HepG2 (cell line): ENCODE data around the gene STEAP1. TPM values are rescaled to one million over a fixed set of nuclear protein-coding genes. Genes with fewer than 3 reads are reported as not detected.
"Not testable (repeated sequence)": the region's sequence is repeated elsewhere in the genome, so short reads cannot be mapped to it uniquely, and the experiment has no call there.

Experiments used
- AHR ChIP-seq: IDR thresholded peaks from 2 replicates; pipeline ENCODE4 v1.6.1; 2018; ENCODE audit warnings: missing genetic modification reagents, missing compliant biosample characterization
- ERF ChIP-seq: IDR thresholded peaks from 2 replicates; pipeline ENCODE4 v1.6.1; 2018; ENCODE audit warnings: missing biosample characterization, missing genetic modification reagents
- ETV6 ChIP-seq: sonication (generic); formaldehyde crosslinking; conservative IDR thresholded peaks from 2 replicates; pipeline ENCODE4 v1.4.0; 2020; ENCODE audit warnings: missing genetic modification reagents
- FOXO1 ChIP-seq: sonication (generic); formaldehyde crosslinking; IDR thresholded peaks from 2 replicates; pipeline ENCODE4 v1.4.0; 2020; ENCODE audit warnings: missing genetic modification reagents
- HNF1B ChIP-seq: sonication (generic); formaldehyde crosslinking; IDR thresholded peaks from 2 replicates; pipeline ENCODE4 v1.5.1; 2020; ENCODE audit warnings: mild to moderate bottlenecking, moderate library complexity, missing genetic modification reagents
- ISL2 ChIP-seq: sonication (generic); formaldehyde crosslinking; IDR thresholded peaks from 2 replicates; pipeline ENCODE4 v1.5.0; 2020; ENCODE audit warnings: missing genetic modification reagents
- MAF1 ChIP-seq: sonication (generic); formaldehyde crosslinking; IDR thresholded peaks from 2 replicates; pipeline ENCODE4 v1.5.0; 2020; ENCODE audit warnings: missing genetic modification reagents, borderline replicate concordance
- RFXANK ChIP-seq: IDR thresholded peaks from 2 replicates; pipeline ENCODE4 v1.6.1; 2016
- SMC3 ChIP-seq: IDR thresholded peaks from 2 replicates; pipeline ENCODE4 v1.6.1; 2011; ENCODE audit warnings: low read length, improper control_type of control experiment
- SMYD3 ChIP-seq: sonication (generic); formaldehyde crosslinking; IDR thresholded peaks from 2 replicates; pipeline ENCODE4 v1.8.1; 2023; ENCODE audit warnings: mild to moderate bottlenecking, missing genetic modification reagents
- SOX5 ChIP-seq: IDR thresholded peaks from 2 replicates; pipeline ENCODE4 v1.6.1; 2016; ENCODE audit warnings: borderline replicate concordance
- ZGPAT ChIP-seq: IDR thresholded peaks from 2 replicates; pipeline ENCODE4 v1.6.1; 2016; ENCODE audit warnings: mild to moderate bottlenecking
- ZNF329 ChIP-seq: sonication (generic); formaldehyde crosslinking; IDR thresholded peaks from 2 replicates; pipeline ENCODE4 v1.9.0; 2021; ENCODE audit warnings: low read depth, mild to moderate bottlenecking, missing genetic modification reagents
- ZNF614 ChIP-seq: IDR thresholded peaks from 2 replicates; pipeline ENCODE4 v1.6.1; 2018; ENCODE audit warnings: missing biosample characterization, missing genetic modification reagents, inconsistent platforms, borderline replicate concordance
- ZNF761 ChIP-seq: sonication (generic); formaldehyde crosslinking; conservative IDR thresholded peaks from 2 replicates; pipeline ENCODE4 v1.4.0; 2020; ENCODE audit warnings: mild to moderate bottlenecking, missing genetic modification reagents
- polyA plus RNA-seq, 8 experiments: library from polyadenylated mRNA; depleted of rRNA in 3 of 8; stranded (reverse) in 7 of 8; unstranded in 1 of 8; fragments of >200 nt; fragmentation: Illumina TruSeq in 4 of 8; extraction: Trizol in 4 of 8; gene quantifications; 2 replicates each; pipeline versions ENCODE4 v1.2.1 to v1.2.3, GENCODE V29; 2011 to 2016; ENCODE audit warnings: low read depth in 4 of 8, missing spikeins in 1 of 8, mixed read lengths in 1 of 8; ENCODE audit not compliant: insufficient read depth in 1 of 8
- total RNA-seq, 5 experiments: library from RNA; depleted of rRNA; stranded (reverse); fragments of >200 nt; fragmentation: Illumina TruSeq; extraction: Trizol; gene quantifications; 2 replicates each; pipeline ENCODE4 v1.2.3, GENCODE V29; 2016; ENCODE audit warnings: low read depth in 1 of 5
- TF ChIP-seq, protein P1 (sequence below), 2 experiments: sonication (generic) in 1 of 2; formaldehyde crosslinking in 1 of 2; IDR thresholded peaks; 2 replicates each; pipeline versions ENCODE4 v1.4.0 to v1.6.1; 2018 to 2020; ENCODE audit warnings: missing genetic modification reagents in 2 of 2, borderline replicate concordance in 1 of 2, low read depth in 1 of 2, mild to moderate bottlenecking in 1 of 2, missing biosample characterization in 1 of 2
- TF ChIP-seq, protein P2 (sequence below), 2 experiments: sonication (generic) in 1 of 2; formaldehyde crosslinking in 1 of 2; IDR thresholded peaks; 2 replicates each; pipeline versions ENCODE4 v1.4.0 to v1.6.1; 2016 to 2020; ENCODE audit warnings: borderline replicate concordance in 1 of 2, low read depth in 1 of 2, mild to moderate bottlenecking in 1 of 2, missing genetic modification reagents in 1 of 2

STEAP1 gene
- total and polyA plus RNA-seq, 2 of the 13 experiments (the other 11 are each of a cell fraction or from before 2014, with no cell fraction given), result 23.2 to 24.2 TPM

DNA sequence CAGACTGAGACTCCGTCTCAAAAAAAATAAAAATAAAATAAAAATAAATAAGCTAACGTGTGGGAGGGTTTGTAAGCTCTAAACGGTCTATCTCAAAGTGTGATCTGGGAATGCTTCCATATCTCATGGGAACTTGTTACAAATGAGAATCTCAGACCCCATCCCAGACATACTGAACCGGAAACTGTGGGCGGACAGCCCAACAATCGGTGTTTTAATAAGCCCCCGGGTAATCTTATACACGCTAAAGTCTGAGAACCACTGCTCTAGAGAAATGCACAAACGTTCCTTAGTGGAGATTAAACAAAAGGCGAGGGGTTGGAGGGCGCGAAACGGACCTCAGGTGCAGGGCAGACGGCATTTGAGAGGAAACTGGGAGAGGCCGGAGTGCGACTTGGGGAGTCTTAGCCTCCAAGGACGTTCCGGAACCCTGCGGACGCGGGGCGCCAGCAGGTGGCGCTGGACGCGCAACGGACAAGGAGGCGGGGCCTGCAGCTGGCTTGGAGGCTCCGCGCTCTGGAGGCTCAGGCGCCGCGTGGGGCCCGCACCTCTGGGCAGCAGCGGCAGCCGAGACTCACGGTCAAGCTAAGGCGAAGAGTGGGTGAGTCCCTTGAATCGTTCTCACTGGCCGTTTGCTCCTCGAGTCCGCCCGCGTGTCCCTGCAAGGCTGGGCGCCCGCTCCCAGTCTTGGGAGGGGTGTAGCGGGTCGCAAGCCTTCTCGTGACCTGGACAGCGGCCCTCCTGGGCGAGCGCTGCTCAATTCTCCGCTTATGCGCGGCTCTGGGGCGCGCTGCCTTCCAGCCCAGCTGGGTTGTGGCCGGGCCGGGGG is at the start of gene STEAP1 (continued):
- TF ChIP-seq, protein P1, sequence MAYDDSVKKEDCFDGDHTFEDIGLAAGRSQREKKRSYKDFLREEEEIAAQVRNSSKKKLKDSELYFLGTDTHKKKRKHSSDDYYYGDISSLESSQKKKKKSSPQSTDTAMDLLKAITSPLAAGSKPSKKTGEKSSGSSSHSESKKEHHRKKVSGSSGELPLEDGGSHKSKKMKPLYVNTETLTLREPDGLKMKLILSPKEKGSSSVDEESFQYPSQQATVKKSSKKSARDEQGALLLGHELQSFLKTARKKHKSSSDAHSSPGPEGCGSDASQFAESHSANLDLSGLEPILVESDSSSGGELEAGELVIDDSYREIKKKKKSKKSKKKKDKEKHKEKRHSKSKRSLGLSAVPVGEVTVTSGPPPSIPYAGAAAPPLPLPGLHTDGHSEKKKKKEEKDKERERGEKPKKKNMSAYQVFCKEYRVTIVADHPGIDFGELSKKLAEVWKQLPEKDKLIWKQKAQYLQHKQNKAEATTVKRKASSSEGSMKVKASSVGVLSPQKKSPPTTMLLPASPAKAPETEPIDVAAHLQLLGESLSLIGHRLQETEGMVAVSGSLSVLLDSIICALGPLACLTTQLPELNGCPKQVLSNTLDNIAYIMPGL (CRISPR knock-in tag; IDR thresholded peaks at IDR 0.05; ENCODE audit: borderline replicate concordance in 1 of 2, low read depth in 1 of 2), result peak; percentile 99
- TF ChIP-seq ISL2, result peak; percentile 71; the same call in 1 of the 2 replicates
- peak; percentile 47; the same call in 1 of the 2 replicates for TF ChIP-seq SMC3
- peak; percentile 67 for TF ChIP-seq ZNF614
- peak; percentile 61; the same call in 1 of the 2 replicates for TF ChIP-seq ERF (CRISPR knock-in tag)
- peak; percentile 52; the same call in 1 of the 2 replicates for TF ChIP-seq SOX5
- peak; percentile 30; the same call in 1 of the 2 replicates for TF ChIP-seq RFXANK (CRISPR knock-in tag)
- peak; percentile 80 for TF ChIP-seq HNF1B
- TF ChIP-seq FOXO1 (CRISPR knock-in tag), result peak; percentile 66
- 0 out of 2 replicates have a peak, but pooled peaks have one; percentile 70 for TF ChIP-seq ZNF329 (CRISPR knock-in tag)
- peak; percentile 84 for TF ChIP-seq ZGPAT (CRISPR knock-in tag)
- 0 out of 2 replicates have a peak, but pooled peaks have one; percentile 69 for TF ChIP-seq ETV6 (CRISPR knock-in tag)
- 0 out of 2 replicates have a peak, but pooled peaks have one; percentile 63 for TF ChIP-seq ZNF761 (CRISPR knock-in tag)
- peak; percentile 50; the same call in 1 of the 2 replicates for TF ChIP-seq AHR (CRISPR knock-in tag)
- TF ChIP-seq MAF1 (CRISPR knock-in tag), result peak; percentile 87
- TF ChIP-seq SMYD3 (CRISPR knock-in tag), result peak; percentile 80; the same call in 1 of the 2 replicates
- TF ChIP-seq, protein P2, sequence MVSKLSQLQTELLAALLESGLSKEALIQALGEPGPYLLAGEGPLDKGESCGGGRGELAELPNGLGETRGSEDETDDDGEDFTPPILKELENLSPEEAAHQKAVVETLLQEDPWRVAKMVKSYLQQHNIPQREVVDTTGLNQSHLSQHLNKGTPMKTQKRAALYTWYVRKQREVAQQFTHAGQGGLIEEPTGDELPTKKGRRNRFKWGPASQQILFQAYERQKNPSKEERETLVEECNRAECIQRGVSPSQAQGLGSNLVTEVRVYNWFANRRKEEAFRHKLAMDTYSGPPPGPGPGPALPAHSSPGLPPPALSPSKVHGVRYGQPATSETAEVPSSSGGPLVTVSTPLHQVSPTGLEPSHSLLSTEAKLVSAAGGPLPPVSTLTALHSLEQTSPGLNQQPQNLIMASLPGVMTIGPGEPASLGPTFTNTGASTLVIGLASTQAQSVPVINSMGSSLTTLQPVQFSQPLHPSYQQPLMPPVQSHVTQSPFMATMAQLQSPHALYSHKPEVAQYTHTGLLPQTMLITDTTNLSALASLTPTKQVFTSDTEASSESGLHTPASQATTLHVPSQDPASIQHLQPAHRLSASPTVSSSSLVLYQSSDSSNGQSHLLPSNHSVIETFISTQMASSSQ (IDR thresholded peaks at IDR 0.05; ENCODE audit: low read depth), result not testable (repeated sequence)
- TF ChIP-seq, protein P2 (CRISPR knock-in tag; IDR thresholded peaks at IDR 0.05; ENCODE audit: borderline replicate concordance), result peak; percentile 54; the same call in 1 of the 2 replicates
